NCI-H128 (cell line): ENCODE results near the gene UGGT1.

Experiments
- DNase-seq: peaks from one replicate; lab custom pipeline; 2025; ENCODE audit not compliant: unreplicated experiment; lab: John Stamatoyannopoulos, UW

Gene UGGT1, protein sequence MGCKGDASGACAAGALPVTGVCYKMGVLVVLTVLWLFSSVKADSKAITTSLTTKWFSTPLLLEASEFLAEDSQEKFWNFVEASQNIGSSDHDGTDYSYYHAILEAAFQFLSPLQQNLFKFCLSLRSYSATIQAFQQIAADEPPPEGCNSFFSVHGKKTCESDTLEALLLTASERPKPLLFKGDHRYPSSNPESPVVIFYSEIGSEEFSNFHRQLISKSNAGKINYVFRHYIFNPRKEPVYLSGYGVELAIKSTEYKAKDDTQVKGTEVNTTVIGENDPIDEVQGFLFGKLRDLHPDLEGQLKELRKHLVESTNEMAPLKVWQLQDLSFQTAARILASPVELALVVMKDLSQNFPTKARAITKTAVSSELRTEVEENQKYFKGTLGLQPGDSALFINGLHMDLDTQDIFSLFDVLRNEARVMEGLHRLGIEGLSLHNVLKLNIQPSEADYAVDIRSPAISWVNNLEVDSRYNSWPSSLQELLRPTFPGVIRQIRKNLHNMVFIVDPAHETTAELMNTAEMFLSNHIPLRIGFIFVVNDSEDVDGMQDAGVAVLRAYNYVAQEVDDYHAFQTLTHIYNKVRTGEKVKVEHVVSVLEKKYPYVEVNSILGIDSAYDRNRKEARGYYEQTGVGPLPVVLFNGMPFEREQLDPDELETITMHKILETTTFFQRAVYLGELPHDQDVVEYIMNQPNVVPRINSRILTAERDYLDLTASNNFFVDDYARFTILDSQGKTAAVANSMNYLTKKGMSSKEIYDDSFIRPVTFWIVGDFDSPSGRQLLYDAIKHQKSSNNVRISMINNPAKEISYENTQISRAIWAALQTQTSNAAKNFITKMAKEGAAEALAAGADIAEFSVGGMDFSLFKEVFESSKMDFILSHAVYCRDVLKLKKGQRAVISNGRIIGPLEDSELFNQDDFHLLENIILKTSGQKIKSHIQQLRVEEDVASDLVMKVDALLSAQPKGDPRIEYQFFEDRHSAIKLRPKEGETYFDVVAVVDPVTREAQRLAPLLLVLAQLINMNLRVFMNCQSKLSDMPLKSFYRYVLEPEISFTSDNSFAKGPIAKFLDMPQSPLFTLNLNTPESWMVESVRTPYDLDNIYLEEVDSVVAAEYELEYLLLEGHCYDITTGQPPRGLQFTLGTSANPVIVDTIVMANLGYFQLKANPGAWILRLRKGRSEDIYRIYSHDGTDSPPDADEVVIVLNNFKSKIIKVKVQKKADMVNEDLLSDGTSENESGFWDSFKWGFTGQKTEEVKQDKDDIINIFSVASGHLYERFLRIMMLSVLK (N-terminal part only)

GRCh38 chr2:128090945-128091725, at the start of gene UGGT1:
UGGT1 (plus strand) TSS chr2:128091200; CDS start chr2:128091358, 158 bp downstream.
- DNase-seq, result peak; percentile 71

- no peak for DNase-seq
Measured at GRCh38 chr2:128041561-128041960, 49.4 kb upstream of the UGGT1 start.

DNA sequence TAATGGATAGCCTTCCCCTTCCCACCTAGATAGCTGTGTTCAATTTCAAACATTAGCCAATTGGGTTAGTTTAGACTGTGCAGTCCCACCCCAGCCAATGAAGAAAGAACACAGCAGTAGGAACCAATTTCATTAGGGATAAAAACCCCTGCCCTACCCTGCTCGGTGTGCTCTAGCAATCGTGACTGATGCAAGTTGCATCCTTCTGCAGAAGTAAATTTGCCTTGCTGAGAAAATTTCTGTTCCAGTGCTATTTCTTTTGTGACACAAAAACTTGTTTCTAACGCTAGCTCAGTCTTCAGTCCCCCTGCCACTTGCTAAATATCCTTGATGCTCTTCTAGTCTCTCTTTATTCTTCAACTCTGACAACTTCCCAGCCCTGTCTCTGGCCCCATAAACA, 48.0 kb upstream of the UGGT1 start:
- no peak for DNase-seq

- DNase-seq, result no peak
Measured at GRCh38 chr2:128053331-128053730, 37.7 kb upstream of the UGGT1 start.

DNA sequence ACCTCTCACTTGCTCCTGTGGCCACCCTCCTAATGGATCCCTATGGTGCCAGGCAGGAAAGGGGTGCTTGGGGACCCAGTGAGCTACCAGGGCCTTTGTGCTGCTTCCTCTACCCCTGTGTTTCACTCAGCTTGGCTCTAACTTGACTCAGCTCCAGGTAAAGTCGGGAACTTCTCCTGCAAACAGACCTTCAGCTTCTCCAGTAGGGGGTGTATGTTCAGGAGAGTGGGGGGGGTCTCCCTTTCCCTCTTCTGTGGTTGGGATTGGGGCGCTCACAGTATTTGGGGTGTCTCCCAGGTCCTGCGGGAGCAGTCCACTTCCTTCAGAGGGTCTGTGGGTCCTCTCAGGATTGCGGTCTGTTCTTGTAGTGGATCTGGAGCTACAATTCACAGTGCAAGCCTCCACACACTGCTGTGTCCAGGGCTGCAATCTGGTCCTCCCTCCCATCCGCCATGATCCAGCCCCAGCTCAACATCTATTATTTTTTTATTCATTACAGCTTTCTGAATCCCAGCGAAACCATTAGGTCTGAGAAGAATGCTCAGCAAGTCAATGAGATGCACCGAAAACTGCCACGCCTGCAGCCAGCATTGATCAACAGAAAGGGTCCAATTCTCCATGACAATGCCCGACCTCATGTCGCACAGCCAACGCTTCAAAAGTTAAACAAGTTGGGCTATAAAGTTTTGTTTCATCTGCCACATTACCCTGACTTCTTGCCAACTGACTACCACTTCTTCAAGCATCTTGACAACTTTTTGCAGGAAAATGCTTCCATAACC, 36.7 kb upstream of the UGGT1 start:
- no peak for DNase-seq

DNA sequence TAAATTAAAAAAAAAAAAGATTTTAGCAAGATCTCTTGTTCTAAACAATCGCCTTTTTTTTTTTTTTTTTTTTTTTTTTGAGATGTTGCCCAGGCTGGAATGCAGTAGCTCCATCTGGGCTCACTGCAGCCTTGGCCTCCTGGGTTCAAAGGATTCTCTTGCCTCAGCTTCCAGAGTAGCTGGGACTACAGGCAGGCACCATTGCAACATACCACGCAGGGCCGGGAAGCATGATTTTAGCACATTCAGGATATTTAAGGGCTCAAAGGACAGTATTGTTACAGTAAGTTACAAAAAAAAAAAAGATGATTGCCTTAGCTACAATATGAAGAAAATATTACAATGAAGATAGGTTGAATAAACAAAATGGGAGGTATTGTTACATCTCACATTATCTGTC, 33.7 kb upstream of the UGGT1 start:
- DNase-seq, result no peak

- DNase-seq, result no peak
Measured at GRCh38 chr2:128058114-128058513, 32.9 kb upstream of the UGGT1 start.

- no peak for DNase-seq
Measured at GRCh38 chr2:128062571-128062970, 28.4 kb upstream of the UGGT1 start.

DNA sequence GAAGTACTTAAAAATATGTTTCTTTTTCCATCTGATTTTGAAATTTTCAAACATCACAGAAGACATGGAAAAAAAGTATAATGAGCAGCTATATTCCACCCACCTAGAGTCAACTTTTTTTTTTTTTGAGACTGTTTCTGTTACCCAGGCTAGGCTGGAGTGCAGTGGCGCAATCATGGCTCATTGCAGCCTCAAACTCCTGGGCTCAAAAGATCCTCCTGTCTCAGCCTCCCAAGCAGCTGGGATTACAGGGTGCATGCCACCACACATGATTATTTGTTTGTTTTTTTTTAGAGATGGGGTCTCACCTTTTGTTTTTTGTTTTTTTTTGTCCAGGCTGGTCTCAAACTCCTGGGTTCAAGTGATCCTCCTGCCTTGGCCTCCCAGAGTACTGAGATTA, 26.6 kb upstream of the UGGT1 start:
- no peak for DNase-seq

DNA sequence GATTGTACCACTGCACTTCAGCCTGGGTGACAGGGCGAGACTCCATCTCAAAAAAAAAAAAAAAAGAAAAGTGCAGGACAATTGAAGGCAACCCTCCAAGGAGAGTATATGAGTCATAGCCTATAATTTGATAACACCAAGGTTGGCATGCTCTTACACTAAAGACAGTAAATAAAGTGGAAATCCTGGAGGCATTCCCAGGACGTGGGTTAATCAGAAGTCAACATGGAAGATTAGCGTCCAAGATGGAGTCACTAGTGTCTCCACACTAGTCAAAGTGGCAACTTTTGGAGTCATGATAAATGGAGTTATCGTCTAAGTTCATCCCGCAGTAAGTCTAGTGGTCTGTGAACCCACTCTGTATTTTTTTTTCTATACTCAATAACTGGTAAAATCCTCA, 21.2 kb upstream of the UGGT1 start:
- no peak for DNase-seq

DNA sequence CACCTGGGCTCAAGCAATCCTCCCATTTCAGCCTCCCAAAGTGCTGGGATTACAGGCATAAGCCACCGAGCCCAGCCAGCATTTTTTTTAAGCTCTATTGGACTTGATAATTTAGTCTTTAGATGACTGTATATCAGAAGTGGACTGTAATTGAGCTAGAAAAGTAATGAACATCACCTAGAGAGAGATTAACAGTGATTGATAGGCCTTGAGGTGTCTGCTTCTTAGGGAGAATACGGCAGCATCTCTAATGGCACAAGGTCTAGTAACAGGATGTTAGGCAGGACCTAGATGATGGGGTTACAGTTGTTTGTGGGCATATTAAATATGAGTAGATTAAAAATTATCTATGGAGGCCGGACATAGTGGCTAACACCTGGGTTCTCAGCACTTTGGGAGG, 17.7 kb upstream of the UGGT1 start:
- no peak for DNase-seq

DNA sequence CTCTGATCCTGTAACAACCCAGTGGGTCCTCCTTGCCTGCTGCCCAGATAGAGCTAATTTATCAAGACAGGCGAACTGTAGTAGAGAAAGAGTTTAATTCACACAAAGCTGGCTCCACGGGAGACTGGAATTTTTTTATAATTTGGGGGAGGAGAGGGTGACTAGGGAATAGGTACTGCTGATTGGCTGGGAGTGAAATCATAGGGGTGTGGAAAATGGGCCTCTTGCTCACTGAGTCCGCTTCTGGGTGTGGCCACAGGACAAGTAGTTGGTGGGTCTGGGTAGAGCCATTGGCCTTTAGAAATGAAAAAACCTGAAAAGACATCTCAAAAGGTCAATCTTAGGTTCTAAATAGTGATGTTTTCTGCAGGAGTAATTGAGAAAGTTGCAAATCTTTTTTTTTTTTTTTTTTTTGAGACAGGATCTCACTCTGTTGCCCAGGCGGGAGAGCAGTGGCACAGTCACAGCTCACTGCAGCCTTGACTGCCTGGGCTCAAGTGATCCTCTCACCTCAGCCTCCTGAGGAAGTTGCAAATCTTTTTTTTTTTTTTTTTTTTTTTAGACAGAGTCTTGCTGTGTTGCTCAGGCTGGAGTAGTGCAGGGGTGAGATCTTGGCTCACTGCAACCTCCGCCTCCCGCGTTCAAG, 14.4 kb upstream of the UGGT1 start:
- DNase-seq, result no peak

DNA sequence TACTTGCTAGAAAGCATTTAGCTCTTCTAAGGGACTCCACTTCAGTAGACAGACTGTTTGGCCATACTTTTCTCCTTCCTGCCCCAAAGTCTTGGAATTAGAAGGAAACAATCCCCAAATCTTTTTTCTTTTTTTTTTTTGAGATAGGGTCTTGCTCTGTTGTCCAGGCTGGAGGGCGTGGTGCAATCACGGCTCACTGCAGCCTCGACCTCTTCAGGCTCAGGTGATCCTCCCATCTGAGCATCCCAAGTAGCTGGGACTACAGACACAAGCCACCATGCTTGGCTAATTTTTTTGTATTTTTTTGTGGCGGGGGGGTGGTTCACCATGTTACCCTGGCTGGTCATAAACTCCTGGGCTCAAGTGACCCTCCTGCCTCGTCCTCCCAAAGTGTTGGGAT, 6.2 kb upstream of the UGGT1 start:
- DNase-seq, result no peak

GRCh38 chr2:128086244-128086643, 4.8 kb upstream of the UGGT1 start:
- no peak for DNase-seq

DNA sequence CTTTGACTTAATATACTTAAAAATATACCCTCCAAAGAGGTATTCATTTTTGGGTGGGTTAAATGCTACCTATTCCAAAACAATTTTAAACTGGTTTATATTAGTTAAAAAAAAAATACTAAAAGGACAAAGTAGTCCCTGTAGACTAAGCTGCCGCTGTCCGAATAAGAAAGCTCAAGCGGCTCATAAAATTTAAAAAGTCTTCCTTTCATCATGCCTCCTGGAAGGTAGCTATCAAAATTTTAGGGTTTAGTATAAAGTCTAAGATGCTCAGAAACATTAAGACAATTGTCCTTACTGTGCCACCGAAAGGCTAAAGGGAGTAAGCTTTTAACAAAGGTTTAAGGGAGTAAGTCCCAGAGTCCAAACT, 440 bp upstream of the UGGT1 start:
- no peak for DNase-seq

- no peak for DNase-seq
Measured at GRCh38 chr2:128091726-128092080, 703 bp downstream of the UGGT1 start.

- no peak for DNase-seq
Measured at GRCh38 chr2:128092656-128093055, 1.7 kb downstream of the UGGT1 start.

- DNase-seq, result no peak
Measured at GRCh38 chr2:128093762-128094161, 2.8 kb downstream of the UGGT1 start.

DNA sequence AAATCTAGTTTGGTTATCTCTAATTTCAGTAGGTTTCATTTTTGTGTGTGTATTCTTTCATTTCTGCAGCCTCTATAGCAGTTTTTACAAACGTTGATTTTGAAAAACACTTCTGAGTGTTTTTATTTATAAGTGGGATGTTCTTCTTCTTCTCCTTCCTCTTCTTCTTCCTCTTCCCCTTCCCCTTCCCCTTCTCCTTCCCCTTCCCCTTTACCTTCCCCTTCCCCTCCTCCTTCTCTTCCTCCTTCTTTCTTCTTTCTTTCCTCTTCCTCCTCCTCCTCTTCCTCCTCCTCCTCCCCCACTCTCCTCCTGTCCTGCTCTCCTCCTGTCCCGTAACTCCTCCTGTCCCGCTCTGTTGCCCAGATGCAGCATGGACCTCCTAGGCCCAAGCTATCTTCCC, 4.2 kb downstream of the UGGT1 start:
- no peak for DNase-seq
